HepG2 (cell line): Measurements from ENCODE around the gene RGL3. TPM values are rescaled to one million over a fixed set of nuclear protein-coding genes. Genes with fewer than 3 reads are reported as not detected.

Source experiments
- ATAC-seq: fragments of 200-7000 bp; cut with Tn5 transposase; 3 replicates; pipeline ENCODE4 v1.9.1; 2020; ENCODE audit warnings: mild to moderate bottlenecking, moderate library complexity
- BruUV-seq: library from RNA; stranded (reverse); fragments of 400-500 nt; replicated peaks from 2 replicates; lab custom pipeline; 2021; lab: Mats Ljungman, UMichigan
- CTCF ChIA-PET: fragments of 300-600 bp; formaldehyde crosslinking; extraction: SDS; loops from one replicate; lab custom pipeline; 2021; ENCODE audit warnings: low total read pairs, inconsistent platforms, low intra/inter-chr PET ratio; lab: Yijun Ruan, JAX
- POLR2A ChIA-PET: fragments of 350-600 bp; sonication (Branson Sonifier 250); formaldehyde crosslinking; loops from one replicate; lab custom pipeline; 2020; ENCODE audit warnings: antibody characterized with exemption, inconsistent platforms; lab: Yijun Ruan, JAX
- DNase-seq: peaks from one replicate; pipeline ENCODE4 v3.0.0-alpha.2; 2015; ENCODE audit warnings: low spot score
- FAIRE-seq: peaks from 3 replicates; lab custom pipeline; 2011; peaks lifted over from hg19 to GRCh38; lab: Jason Lieb, UNC
- H2AFZ ChIP-seq: one replicate; pipeline ENCODE4 v1.6.1; 2011; ENCODE audit warnings: low read length, inconsistent platforms
- H3K27ac ChIP-seq: fragments of 300-600 bp; 3 replicates; pipeline ENCODE4 v1.8.0; 2011; ENCODE audit warnings: mixed run types, mild to moderate bottlenecking, mixed read lengths, low read length, inconsistent platforms; ENCODE audit not compliant: insufficient read depth; ENCODE audit errors: extremely low read length
- H3K27me3 ChIP-seq, 2 experiments: fragments of 200-600 bp in 1 of 2; 2 replicates in 1 of 2; 3 replicates in 1 of 2; pipeline versions ENCODE4 v1.6.0 to v1.8.0; 2011; ENCODE audit warnings: low read length in 2 of 2, mild to moderate bottlenecking in 2 of 2, moderate library complexity in 2 of 2, inconsistent platforms in 1 of 2; ENCODE audit not compliant: insufficient read depth in 2 of 2, control insufficient read depth in 1 of 2
- H3K36me3 ChIP-seq, 2 experiments: fragments of 200-600 bp in 1 of 2; replicated peaks in 1 of 2; 2 replicates in 1 of 2; 3 replicates in 1 of 2; pipeline versions ENCODE4 v1.5.1 to v1.8.0; 2011; ENCODE audit warnings: low read length in 2 of 2, inconsistent platforms in 1 of 2; ENCODE audit not compliant: insufficient read depth in 2 of 2, control insufficient read depth in 1 of 2
- H3K4me1 ChIP-seq: 2 replicates; pipeline ENCODE4 v1.5.1; 2012; ENCODE audit warnings: low read length, inconsistent platforms; ENCODE audit not compliant: insufficient read depth
- H3K4me2 ChIP-seq: 2 replicates; pipeline ENCODE4 v1.6.0; 2011; ENCODE audit warnings: low read depth, low read length, inconsistent platforms
- H3K4me3 ChIP-seq, 3 experiments: fragments of 200-600 bp in 1 of 3; sonication (generic), shearing (Covaris generic) in 1 of 3; replicated peaks in 1 of 3; 2 replicates each; pipeline ENCODE4 v1.5.1; 2011 to 2016; ENCODE audit warnings: low read length in 3 of 3, inconsistent platforms in 2 of 3, low read depth in 2 of 3, mild to moderate bottlenecking in 2 of 3, control low read depth in 1 of 3, mixed read lengths in 1 of 3; ENCODE audit not compliant: insufficient read depth in 1 of 3
- H3K79me2 ChIP-seq: one replicate; pipeline ENCODE4 v1.6.1; 2011; ENCODE audit warnings: low read length, inconsistent platforms; ENCODE audit not compliant: insufficient read depth
- H3K9ac ChIP-seq: 2 replicates; pipeline ENCODE4 v1.6.0; 2011; ENCODE audit warnings: mild to moderate bottlenecking, low read depth, low read length, inconsistent platforms; ENCODE audit not compliant: insufficient read depth
- H3K9me3 ChIP-seq: 2 replicates; pipeline ENCODE4 v1.5.1; 2012; ENCODE audit warnings: mild to moderate bottlenecking, low read length
- H4K20me1 ChIP-seq: 2 replicates; pipeline ENCODE4 v1.6.0; 2011; ENCODE audit warnings: inconsistent platforms, mild to moderate bottlenecking, low read length, moderate library complexity; ENCODE audit not compliant: insufficient read depth
- ETV5 ChIP-seq: IDR thresholded peaks from 2 replicates; pipeline ENCODE4 v1.6.1; 2018; ENCODE audit warnings: missing biosample characterization, missing genetic modification reagents, inconsistent platforms, borderline replicate concordance
- FOXA1 ChIP-seq, 2 experiments: fragments of 450-650 bp in 1 of 2; sonication (generic) in 1 of 2; formaldehyde crosslinking in 1 of 2; IDR thresholded peaks; 2 replicates each; pipeline versions ENCODE4 v1.4.0 to v1.6.1; 2016 to 2020; ENCODE audit warnings: missing genetic modification reagents in 1 of 2
- FOXA3 ChIP-seq: IDR thresholded peaks from 2 replicates; pipeline ENCODE4 v1.6.1; 2016; ENCODE audit warnings: missing genetic modification reagents, missing compliant biosample characterization
- GABPA ChIP-seq, 2 experiments: IDR thresholded peaks; 2 replicates each; pipeline ENCODE4 v1.6.1; 2011 to 2016; ENCODE audit warnings: low read depth in 2 of 2, low read length in 1 of 2, missing biosample characterization in 1 of 2, missing genetic modification characterization in 1 of 2
- ISL2 ChIP-seq: sonication (generic); formaldehyde crosslinking; IDR thresholded peaks from 2 replicates; pipeline ENCODE4 v1.5.0; 2020; ENCODE audit warnings: missing genetic modification reagents
- MAFF ChIP-seq: IDR thresholded peaks from 2 replicates; pipeline ENCODE4 v1.6.1; 2011; ENCODE audit warnings: low read depth, low read length, improper control_type of control experiment
- NR2F1 ChIP-seq, 2 experiments: fragments of 450-650 bp in 1 of 2; formaldehyde crosslinking in 1 of 2; IDR thresholded peaks; 2 replicates each; pipeline versions ENCODE4 v1.5.0 to v1.6.1; 2016 to 2020; ENCODE audit warnings: mild to moderate bottlenecking in 1 of 2, missing compliant biosample characterization in 1 of 2, missing genetic modification reagents in 1 of 2, moderate library complexity in 1 of 2
- PAXIP1 ChIP-seq: sonication (generic); formaldehyde crosslinking; conservative IDR thresholded peaks from 2 replicates; pipeline ENCODE4 v1.4.0; 2020; ENCODE audit warnings: mild to moderate bottlenecking, missing genetic modification reagents, moderate library complexity
- SALL1 ChIP-seq: sonication (generic); formaldehyde crosslinking; IDR thresholded peaks from 2 replicates; pipeline ENCODE4 v1.8.0; 2022; ENCODE audit warnings: mild to moderate bottlenecking, missing genetic modification reagents
- SAP130 ChIP-seq: IDR thresholded peaks from 2 replicates; pipeline ENCODE4 v1.6.1; 2016; ENCODE audit warnings: low read depth
- SIN3B ChIP-seq: fragments of 150-350 bp; IDR thresholded peaks from 2 replicates; pipeline ENCODE4 v1.6.1; 2014; ENCODE audit warnings: low read length
- TFAP4 ChIP-seq: sonication (generic); IDR thresholded peaks from 2 replicates; pipeline ENCODE4 v1.6.1; 2016; ENCODE audit warnings: low read depth, borderline replicate concordance
- YEATS4 ChIP-seq: sonication (generic); formaldehyde crosslinking; IDR thresholded peaks from 2 replicates; pipeline ENCODE4 v1.4.0; 2020; ENCODE audit warnings: missing genetic modification reagents, borderline replicate concordance
- ZFP62 ChIP-seq: sonication (generic); formaldehyde crosslinking; IDR thresholded peaks from 2 replicates; pipeline ENCODE4 v1.4.0; 2020; ENCODE audit warnings: missing genetic modification reagents
- ZGPAT ChIP-seq: IDR thresholded peaks from 2 replicates; pipeline ENCODE4 v1.6.1; 2016; ENCODE audit warnings: mild to moderate bottlenecking
- ZNF138 ChIP-seq: sonication (generic); formaldehyde crosslinking; IDR thresholded peaks from 2 replicates; pipeline ENCODE4 v1.5.0; 2020; ENCODE audit warnings: mild to moderate bottlenecking, low read depth, missing genetic modification reagents
- ZNF441 ChIP-seq: sonication (generic); formaldehyde crosslinking; IDR thresholded peaks from 2 replicates; pipeline ENCODE4 v1.7.0; 2021; ENCODE audit warnings: missing genetic modification reagents, borderline replicate concordance
- ZNF652 ChIP-seq: IDR thresholded peaks from 2 replicates; pipeline ENCODE4 v1.6.1; 2016; ENCODE audit warnings: low read depth, borderline replicate concordance
- WGBS: methylation state at CpG from one replicate; pipeline ENCODE4 v1.1.6; 2017; ENCODE audit warnings: low lambda C conversion rate; 5-methylcytosine and 5-hydroxymethylcytosine counted together
- in situ Hi-C: cut with HindIII; loops from 2 replicates; pipeline ENCODE4 v1.10.0; 2017; ENCODE audit warnings: low pct_unique_long_range_greater_than_20kb; ENCODE audit not compliant: extremely low pct_ligation_motif_present
- intact Hi-C: fragments of 100-400 bp; cut with micrococcal nuclease; formaldehyde crosslinking; loops from one replicate; pipeline ENCODE4 v1.10.0; 2022; ENCODE audit not compliant: unreplicated experiment
- polyA plus RNA-seq, 8 experiments: library from polyadenylated mRNA; depleted of rRNA in 3 of 8; stranded (reverse) in 7 of 8; unstranded in 1 of 8; fragments of >200 nt; fragmentation: Illumina TruSeq in 4 of 8; extraction: Trizol in 4 of 8; gene quantifications; 2 replicates each; pipeline versions ENCODE4 v1.2.1 to v1.2.3, GENCODE V29; 2011 to 2016; ENCODE audit warnings: low read depth in 4 of 8, missing spikeins in 1 of 8, mixed read lengths in 1 of 8; ENCODE audit not compliant: insufficient read depth in 1 of 8
- total RNA-seq, 5 experiments: library from RNA; depleted of rRNA; stranded (reverse); fragments of >200 nt; fragmentation: Illumina TruSeq; extraction: Trizol; gene quantifications; 2 replicates each; pipeline ENCODE4 v1.2.3, GENCODE V29; 2016; ENCODE audit warnings: low read depth in 1 of 5

The RGL3 gene
- total and polyA plus RNA-seq, 2 of the 13 experiments (the other 11 are each of a cell fraction or from before 2014, with no cell fraction given): 4.2 to 7.6 TPM

- no TSS peak for BruUV-seq
- H3K36me3 ChIP-seq: no peaks in the 10 kb centered on the region
- H3K9me3 ChIP-seq: no peaks in the 10 kb centered on the region
- DNase-seq (peak; percentile 53), ATAC-seq (no peak), FAIRE-seq (peak; percentile 64)
- intact Hi-C loops (no loop called here), in situ Hi-C loops (no loop called here)
- H3K27ac ChIP-seq: no peak overlapping the region
- peak overlapping the region; percentile 64 for H3K4me2 ChIP-seq
- H3K4me1 ChIP-seq: peaks cover 37% of the 10 kb centered on the region
- peak overlapping the region in 2 of 3 experiments; percentile 19 to 42; a peak in 1 of 6 replicates for H3K4me3 ChIP-seq
- H3K27me3 ChIP-seq: no peaks in the 10 kb centered on the region
- peak overlapping the region; percentile 84 for H2AFZ ChIP-seq
- ChIA-PET CTCF (no interaction called here), POLR2A (interaction anchor here (1.0 to 1.4 kb wide), 2 partner anchors 13 to 32 kb away, joined by 3 to 4 read pairs; partner anchors contain the start of genes RGL3 and SWSAP1)
- WGBS: 23% methylated on average over 19 of the region's 19 CpGs
- H4K20me1 ChIP-seq: no peaks in the 10 kb centered on the region
- no peaks in the 10 kb centered on the region for H3K79me2 ChIP-seq
- H3K9ac ChIP-seq: peak overlapping the region; percentile 23; the same call in 1 of the 2 replicates
- TF ChIP-seq SIN3B (no peak), ZFP62 (CRISPR knock-in tag) (no peak), ZNF441 (CRISPR knock-in tag) (peak; percentile 97), ZNF138 (no peak), TFAP4 (peak; percentile 69; the same call in 1 of the 2 replicates), ETV5 (0 out of 2 replicates have a peak, but pooled peaks have one; percentile 21), GABPA (IDR thresholded peaks at IDR 0.05; ENCODE audit: low read depth, low read length) (no peak), GABPA (CRISPR knock-in tag; IDR thresholded peaks at IDR 0.05; ENCODE audit: low read depth) (peak; percentile 40), ZNF652 (CRISPR knock-in tag) (peak; percentile 95), NR2F1 (CRISPR knock-in tag; IDR thresholded peaks at IDR 0.05) (no peak), FOXA3 (CRISPR knock-in tag) (peak; percentile 16; the same call in 1 of the 2 replicates), ISL2 (CRISPR knock-in tag) (0 out of 2 replicates have a peak, but pooled peaks have one; percentile 24), YEATS4 (CRISPR knock-in tag) (no peak), MAFF (no peak), SALL1 (CRISPR knock-in tag) (peak; percentile 19; the same call in 1 of the 2 replicates), PAXIP1 (CRISPR knock-in tag) (peak; percentile 41; the same call in 1 of the 2 replicates), SAP130 (CRISPR knock-in tag) (peak; percentile 51), ZGPAT (CRISPR knock-in tag) (0 out of 2 replicates have a peak, but pooled peaks have one; percentile 14), FOXA1 (IDR thresholded peaks at IDR 0.05) (no peak), FOXA1 (CRISPR knock-in tag; IDR thresholded peaks at IDR 0.05) (peak; percentile 24; the same call in 1 of the 2 replicates)
Measured at GRCh38 chr19:11387162-11388034, 31.7 kb downstream of the RGL3 start.
